Activated CD4-positive, alpha-beta T cell treated with anti-CD3 and anti-CD28 coated beads for 36 hours (primary cell): ENCODE data around the gene PHF19. TPM values are rescaled to one million over a fixed set of nuclear protein-coding genes. Genes with fewer than 3 reads are reported as not detected.

ENCODE experiments used
- ATAC-seq: fragments of 200-7000 bp; cut with Tn5 transposase; one replicate; pipeline ENCODE4 v1.10.0; 2021; ENCODE audit warnings: mild to moderate bottlenecking, moderate library complexity
- CTCF ChIA-PET: fragments of 350-600 bp; sonication (Branson Sonifier 250); formaldehyde crosslinking; loops from one replicate; lab custom pipeline; 2021; ENCODE audit warnings: antibody characterized with exemption; lab: Charles Lee
- POLR2A ChIA-PET: fragments of 350-600 bp; sonication (Branson Sonifier 250); formaldehyde crosslinking; loops from one replicate; lab custom pipeline; 2021; ENCODE audit warnings: antibody characterized with exemption, inconsistent platforms; lab: Charles Lee
- DNase-seq: peaks from one replicate; pipeline ENCODE4 v3.0.0-alpha.2; 2020
- H3K27ac Mint-ChIP-seq: one replicate; pipeline ENCODE4 v1.8.0; 2021; ENCODE audit warnings: mixed read lengths
- H3K27me3 Mint-ChIP-seq: one replicate; pipeline ENCODE4 v1.8.0; 2021; ENCODE audit warnings: mixed read lengths
- H3K36me3 Mint-ChIP-seq: one replicate; pipeline ENCODE4 v1.8.0; 2021; ENCODE audit warnings: low read depth, mixed read lengths
- H3K4me1 Mint-ChIP-seq: one replicate; pipeline ENCODE4 v1.8.0; 2021; ENCODE audit warnings: mixed read lengths
- H3K4me3 Mint-ChIP-seq: one replicate; pipeline ENCODE4 v1.8.0; 2021; ENCODE audit warnings: mild to moderate bottlenecking, moderate library complexity, mixed read lengths
- H3K9me3 Mint-ChIP-seq: one replicate; pipeline ENCODE4 v1.8.0; 2021; ENCODE audit warnings: low read depth, mixed read lengths
- intact Hi-C, 2 experiments: fragments of 100-400 bp; cut with DNase I in 1 of 2; cut with micrococcal nuclease in 1 of 2; formaldehyde crosslinking; loops; one replicate each; pipeline versions ENCODE4 v1.14.2 to v1.15.1; 2022 to 2024; cut with DNase I, micrococcal nuclease
- total RNA-seq, 2 experiments: library from RNA; stranded (reverse); gene quantifications; one replicate each; pipeline ENCODE4 v1.2.3, GENCODE V29; 2021

The PHF19 gene
- total RNA-seq, 2 experiments from 2014 or later: 168 to 169 TPM

DNA sequence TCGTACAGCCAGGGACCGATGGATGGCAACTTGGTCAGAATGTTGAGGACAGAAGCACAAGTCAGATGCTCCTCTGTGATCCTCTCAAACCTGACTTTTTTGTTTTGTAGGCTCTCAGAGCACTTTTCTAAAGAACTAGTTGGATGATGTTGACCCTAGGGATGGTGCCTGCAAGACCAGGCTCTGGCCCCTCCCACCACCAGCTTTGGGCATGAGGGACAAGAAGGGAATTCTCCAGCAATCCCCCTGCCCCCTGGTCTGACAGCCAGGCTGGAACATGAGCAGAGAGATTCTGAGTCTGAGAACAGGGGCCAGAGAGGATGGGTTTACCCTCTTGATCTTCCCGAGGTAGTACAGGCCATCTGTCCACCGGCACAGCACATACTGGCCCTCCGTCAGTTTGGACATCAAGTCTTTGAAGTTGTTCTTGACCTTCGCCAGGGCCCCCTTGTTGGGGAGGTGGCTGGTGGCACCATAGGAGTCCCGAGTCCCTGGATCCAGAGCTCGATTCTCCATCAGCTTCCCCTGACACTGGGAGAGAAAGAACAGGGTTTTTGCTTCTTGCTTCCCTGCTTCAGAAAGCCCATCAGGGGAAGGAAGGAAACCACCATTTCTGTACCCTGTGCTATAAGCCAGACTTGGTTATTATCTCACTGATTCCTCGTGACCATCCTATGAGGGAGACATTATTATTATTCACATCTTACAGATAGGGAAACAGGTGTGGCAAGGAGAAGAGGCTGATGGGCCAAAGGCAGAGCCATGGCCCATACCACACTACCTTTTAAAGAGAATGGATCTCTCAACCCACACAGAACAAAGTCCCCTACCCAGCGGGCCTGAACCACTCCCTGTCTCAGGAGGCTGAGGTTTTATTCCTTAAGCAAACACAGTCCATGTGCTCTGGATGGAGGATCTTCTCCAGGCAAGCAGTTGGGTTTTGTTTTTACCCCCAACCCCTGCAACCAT lies 2.5 kb downstream of the PHF19 start:
- Mint-ChIP-seq H3K27ac (peak overlapping the region; percentile 94), H3K36me3 (peaks cover 73% of the 10 kb centered on the region), H3K4me1 (peaks cover 68% of the 10 kb centered on the region), H3K27me3 (no peaks in the 10 kb centered on the region), H3K9me3 (no peaks in the 10 kb centered on the region), H3K4me3 (peak overlapping the region; percentile 85)
- CTCF ChIA-PET: interaction anchor here (1.0 kb wide), 1 partner anchor 30 kb away, joined by 3 read pairs; no protein-coding TSS in a partner anchor
- intact Hi-C loops: loop anchor here in 1 of 2 experiments (10.0 kb wide), 1 partner anchor 200 kb away; the partner anchor contains the start of gene CNTRL
- POLR2A ChIA-PET: interaction anchor here (0.6 kb wide), 1 partner anchor 23 kb away, joined by 3 read pairs; no protein-coding TSS in a partner anchor
- no peak for ATAC-seq
- no peak for DNase-seq

DNA sequence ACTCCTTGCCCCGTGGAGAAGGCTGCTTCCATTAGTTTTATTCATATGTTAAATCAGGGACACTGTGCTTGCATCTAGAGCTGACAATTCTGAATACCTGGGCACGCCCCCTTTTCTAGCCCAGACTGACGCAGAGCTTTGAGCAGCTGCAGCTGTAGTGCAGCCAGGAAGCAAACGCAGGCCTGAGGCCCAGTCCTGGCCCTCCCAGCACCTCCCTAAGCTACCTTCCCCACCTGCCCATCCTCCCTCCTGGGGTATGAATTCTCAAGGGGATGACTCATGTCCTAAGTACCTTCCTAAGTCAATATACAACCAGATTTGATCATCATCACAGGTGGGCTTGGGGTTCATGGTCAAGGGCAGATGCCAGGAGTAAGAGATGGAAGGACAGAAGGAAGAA lies 3.5 kb downstream of the PHF19 start:
- DNase-seq (no peak), ATAC-seq (no peak)
- H3K36me3 Mint-ChIP-seq: peaks cover 74% of the 10 kb centered on the region

DNA sequence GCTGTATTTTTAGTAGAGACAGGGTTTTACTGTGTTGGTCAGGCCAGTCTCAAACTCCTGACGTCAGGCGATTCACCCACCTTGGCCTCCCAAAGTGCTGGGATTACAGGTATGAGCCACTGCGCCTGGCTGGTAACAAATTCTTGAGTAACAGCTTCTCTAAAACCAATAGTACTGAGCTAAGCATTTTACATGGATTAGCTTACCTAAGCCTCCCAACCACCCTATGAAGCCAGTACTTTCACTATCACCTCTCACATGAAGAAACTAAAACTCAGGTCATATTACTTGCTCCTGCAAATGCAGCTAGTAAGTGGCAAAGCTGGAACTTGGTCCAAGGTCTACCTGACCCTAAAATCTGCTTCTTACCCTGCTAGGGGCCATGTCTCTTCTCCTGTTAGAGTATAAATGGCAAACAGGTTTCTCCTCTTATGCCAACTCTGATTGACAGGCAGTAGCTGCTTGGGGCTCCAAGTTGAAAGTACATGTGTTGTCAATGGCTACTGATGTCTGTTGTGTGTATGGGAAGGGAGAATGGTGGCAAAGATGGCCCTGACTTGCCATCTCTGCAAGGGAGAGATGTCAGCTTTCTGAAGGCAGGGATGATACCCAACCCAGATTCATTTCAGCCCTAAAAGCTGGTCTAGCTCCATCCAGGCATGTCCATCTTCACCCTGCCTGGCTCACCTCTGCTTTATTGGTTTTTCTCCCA lies 4.0 kb downstream of the PHF19 start:
- intact Hi-C loops: loop anchor here in 1 of 2 experiments (10.0 kb wide), 1 partner anchor 202 kb away; the partner anchor contains the start of gene CNTRL

More for the DNA sequence above, 3.5 kb downstream of the PHF19 start:
- intact Hi-C loops: loop anchor here in 1 of 2 experiments (10.0 kb wide), 1 partner anchor 201 kb away; the partner anchor contains the start of gene CNTRL
- no peaks in the 10 kb centered on the region for H3K27me3 Mint-ChIP-seq
- POLR2A ChIA-PET: interaction anchor here (1.1 to 1.4 kb wide), 4 partner anchors 20 to 56 kb away, joined by 3 to 9 read pairs (median 4); no protein-coding TSS in a partner anchor
- peak overlapping the region; percentile 94 for H3K27ac Mint-ChIP-seq
- peaks cover 63% of the 10 kb centered on the region for H3K4me1 Mint-ChIP-seq
- H3K4me3 Mint-ChIP-seq: peak overlapping the region; percentile 16
- no peaks in the 10 kb centered on the region for H3K9me3 Mint-ChIP-seq
- CTCF ChIA-PET: interaction anchor here (1.0 to 1.2 kb wide), 2 partner anchors 60 to 64 kb away, joined by 3 to 4 read pairs; no protein-coding TSS in a partner anchor

DNA sequence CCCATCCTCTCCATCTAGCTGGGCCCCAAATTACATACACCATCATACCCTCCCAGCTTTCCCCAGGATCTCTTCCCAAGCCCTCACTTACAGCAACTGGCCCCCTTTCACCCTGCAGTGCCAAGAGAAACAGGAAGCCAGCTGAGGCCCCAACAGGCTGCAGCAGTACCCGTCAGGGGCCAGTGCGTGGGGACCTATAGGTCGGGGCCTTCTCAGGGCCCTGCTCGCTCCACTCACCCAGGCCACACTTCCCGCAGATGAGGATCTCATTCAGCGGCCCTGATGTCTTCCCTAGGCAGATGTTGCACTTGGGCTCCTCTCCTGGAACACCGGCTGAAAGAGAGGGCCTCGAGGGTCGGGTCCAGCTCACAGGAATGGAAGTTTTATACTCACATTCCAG lies 6.8 kb downstream of the PHF19 start:
- POLR2A ChIA-PET: interaction anchor here (0.7 to 1.3 kb wide), 3 partner anchors 34 to 61 kb away, joined by 3 to 6 read pairs (median 4); no protein-coding TSS in a partner anchor
- no peaks in the 10 kb centered on the region for H3K9me3 Mint-ChIP-seq
- intact Hi-C loops: loop anchor here in 1 of 2 experiments (10.0 kb wide), 1 partner anchor 205 kb away; the partner anchor contains the start of gene CNTRL
- H3K4me3 Mint-ChIP-seq: no peak overlapping the region
- no peak for DNase-seq
- no peak for ATAC-seq
- H3K36me3 Mint-ChIP-seq: peaks cover 74% of the 10 kb centered on the region
- H3K4me1 Mint-ChIP-seq: peaks cover 52% of the 10 kb centered on the region
- peak overlapping the region; percentile 70 for H3K27ac Mint-ChIP-seq
- no peaks in the 10 kb centered on the region for H3K27me3 Mint-ChIP-seq
- CTCF ChIA-PET: interaction anchor here (0.8 to 1.7 kb wide), 9 partner anchors 13 to 67 kb away, joined by 3 to 7 read pairs (median 4); no protein-coding TSS in a partner anchor

More for the DNA sequence above, 4.0 kb downstream of the PHF19 start:
- peaks cover 63% of the 10 kb centered on the region for H3K4me1 Mint-ChIP-seq
- no peak overlapping the region for H3K4me3 Mint-ChIP-seq
- CTCF ChIA-PET: interaction anchor here (0.6 to 1.4 kb wide), 10 partner anchors 17 to 340 kb away, joined by 3 to 5 read pairs (median 3); no protein-coding TSS in a partner anchor
- H3K36me3 Mint-ChIP-seq: peaks cover 74% of the 10 kb centered on the region
- no peak for ATAC-seq
- POLR2A ChIA-PET: interaction anchor here (0.7 to 1.4 kb wide), 10 partner anchors 21 to 80 kb away, joined by 3 to 9 read pairs (median 5); partner anchors contain the start of gene TRAF1
- H3K27ac Mint-ChIP-seq: peak overlapping the region; percentile 94
- no peaks in the 10 kb centered on the region for H3K9me3 Mint-ChIP-seq
- no peaks in the 10 kb centered on the region for H3K27me3 Mint-ChIP-seq
- DNase-seq: no peak

DNA sequence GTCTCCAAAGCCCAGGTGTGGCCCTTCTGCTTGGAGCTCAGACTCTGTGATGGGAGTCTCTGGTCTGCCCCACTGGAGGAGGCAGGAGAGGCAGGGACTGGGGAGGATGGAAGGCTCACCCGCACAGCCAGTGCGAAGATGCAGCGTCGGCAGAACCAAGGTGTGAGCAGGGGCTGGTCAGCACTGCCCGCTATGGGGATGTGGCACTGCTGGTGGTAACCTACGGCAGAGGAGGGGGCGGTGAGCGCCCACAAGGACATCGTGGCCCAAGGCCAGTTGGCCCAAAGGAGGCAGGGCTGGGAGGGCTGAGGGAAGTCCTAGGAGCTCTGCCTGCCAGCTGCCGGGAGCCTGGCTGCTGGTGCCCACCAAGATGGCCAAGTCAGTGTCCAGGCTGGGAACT lies 7.3 kb downstream of the PHF19 start:
- Mint-ChIP-seq H3K4me3 (no peak overlapping the region), H3K27me3 (no peaks in the 10 kb centered on the region), H3K9me3 (no peaks in the 10 kb centered on the region), H3K36me3 (peaks cover 74% of the 10 kb centered on the region), H3K4me1 (peaks cover 49% of the 10 kb centered on the region), H3K27ac (peak overlapping the region; percentile 70)
- no peak for DNase-seq
- intact Hi-C loops: loop anchor here (1.0 to 10.0 kb wide), 6 partner anchors 57 to 333 kb away; partner anchors contain the start of genes CNTRL (in 2 of the 2) and TRAF1 (in 1 of the 2)
- ChIA-PET POLR2A (interaction anchor here (0.7 to 1.3 kb wide), 3 partner anchors 35 to 62 kb away, joined by 3 to 6 read pairs (median 4); no protein-coding TSS in a partner anchor), CTCF (interaction anchor here (0.8 to 1.7 kb wide), 10 partner anchors 14 to 112 kb away, joined by 3 to 8 read pairs (median 4); no protein-coding TSS in a partner anchor)
- ATAC-seq: no peak

DNA sequence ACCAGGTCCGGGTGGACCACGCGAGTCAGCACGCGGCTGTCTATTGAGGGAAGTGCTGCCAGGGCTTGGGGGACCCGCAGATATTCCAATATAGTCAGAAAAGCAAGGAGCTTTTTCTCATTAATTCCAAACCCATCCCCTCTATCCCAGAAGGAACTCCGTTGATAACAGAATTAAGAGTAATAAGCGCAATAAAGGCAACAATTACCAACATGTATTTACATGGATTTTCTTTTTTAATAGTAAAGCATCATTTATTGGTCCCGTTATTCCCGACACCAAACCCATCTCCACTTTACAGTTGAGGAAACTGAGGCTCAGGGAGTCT lies 7.7 kb downstream of the PHF19 start:
- peaks cover 71% of the 10 kb centered on the region for H3K36me3 Mint-ChIP-seq
- H3K4me3 Mint-ChIP-seq: peak overlapping the region; percentile 64
- H3K4me1 Mint-ChIP-seq: peaks cover 45% of the 10 kb centered on the region
- intact Hi-C loops: loop anchor here (1.0 to 2.0 kb wide), 5 partner anchors 57 to 333 kb away; partner anchors contain the start of genes CNTRL (in 1 of the 2) and TRAF1 (in 1 of the 2)
- H3K27ac Mint-ChIP-seq: peak overlapping the region; percentile 70
- ATAC-seq: no peak
- no peak for DNase-seq
- CTCF ChIA-PET: interaction anchor here (0.9 to 1.7 kb wide), 9 partner anchors 14 to 203 kb away, joined by 3 to 8 read pairs (median 4); partner anchors contain the start of gene PSMD5
- POLR2A ChIA-PET: interaction anchor here (0.9 to 1.3 kb wide), 3 partner anchors 22 to 56 kb away, joined by 3 to 6 read pairs (median 4); no protein-coding TSS in a partner anchor
- no peaks in the 10 kb centered on the region for H3K27me3 Mint-ChIP-seq
- no peaks in the 10 kb centered on the region for H3K9me3 Mint-ChIP-seq

DNA sequence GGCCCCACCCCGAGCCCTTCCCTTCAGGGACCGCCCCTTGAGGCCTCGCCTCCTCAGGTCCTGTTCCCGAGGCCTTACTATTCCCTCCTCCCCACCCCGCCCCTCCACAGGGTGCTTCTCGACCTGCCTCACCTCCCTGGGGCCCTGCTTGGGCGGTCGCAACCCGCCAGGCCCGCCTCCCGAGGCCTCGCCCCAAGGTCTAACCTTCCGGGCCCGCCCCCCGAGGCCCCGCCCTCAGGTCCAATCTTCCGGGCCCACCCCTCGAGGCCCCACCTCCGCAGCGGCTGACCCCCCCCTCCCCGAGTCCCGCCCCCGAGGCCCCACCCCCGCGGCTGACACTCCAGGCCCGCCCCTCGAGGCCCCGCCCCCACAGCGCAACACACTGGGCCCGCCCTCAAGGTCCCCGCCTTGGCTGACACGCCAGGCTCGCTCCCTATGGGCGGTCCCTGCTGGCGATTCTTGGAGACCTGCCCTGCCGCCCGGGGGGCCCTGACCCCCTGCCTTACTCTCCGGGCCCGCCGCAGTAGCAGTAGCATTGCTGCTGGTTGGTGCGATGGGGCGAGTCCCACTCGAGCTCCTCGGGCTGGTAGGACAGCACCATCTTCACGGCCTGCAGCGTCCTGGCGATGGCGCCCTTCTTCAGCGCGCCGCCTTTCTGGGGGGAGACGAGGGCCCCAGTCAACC lies 8.2 kb downstream of the PHF19 start:
- Mint-ChIP-seq H3K4me1 (peaks cover 40% of the 10 kb centered on the region), H3K27me3 (no peaks in the 10 kb centered on the region), H3K9me3 (no peaks in the 10 kb centered on the region), H3K27ac (peak overlapping the region; percentile 70), H3K4me3 (peak overlapping the region; percentile 64), H3K36me3 (peaks cover 71% of the 10 kb centered on the region)
- ChIA-PET POLR2A (interaction anchor here (0.9 to 1.3 kb wide), 5 partner anchors 13 to 56 kb away, joined by 3 to 7 read pairs (median 4); no protein-coding TSS in a partner anchor), CTCF (interaction anchor here (0.5 to 1.8 kb wide), 12 partner anchors 9 to 204 kb away, joined by 3 to 8 read pairs (median 4); partner anchors contain the start of genes PHF19 and PSMD5)
- DNase-seq (peak; percentile 99), ATAC-seq (peak; percentile 94)
- intact Hi-C loops: loop anchor here (1.0 to 2.0 kb wide), 10 partner anchors 26 to 501 kb away; partner anchors contain the start of genes CNTRL (in 1 of the 2), FBXW2 (in 1 of the 2), MEGF9 (in 1 of the 2) and STOM (in 1 of the 2)

DNA sequence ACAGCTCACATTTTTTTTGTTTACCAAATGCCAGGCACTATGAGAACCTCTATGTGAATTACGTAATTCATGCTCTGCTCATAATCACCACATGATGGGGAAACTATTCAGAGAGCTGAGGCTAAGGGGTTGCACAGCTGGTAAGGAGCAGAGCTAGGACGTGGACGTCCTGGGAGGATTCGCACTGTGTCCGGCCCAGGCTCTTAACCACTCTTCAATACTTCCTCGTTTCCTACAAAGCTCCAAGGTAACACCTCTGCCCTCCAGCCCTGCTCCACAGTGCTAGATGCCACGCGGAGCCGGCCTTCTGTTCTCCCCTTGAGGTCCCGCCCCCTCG lies 8.7 kb downstream of the PHF19 start:
- H3K27me3 Mint-ChIP-seq: no peaks in the 10 kb centered on the region
- DNase-seq (no peak), ATAC-seq (no peak)
- H3K27ac Mint-ChIP-seq: peak overlapping the region; percentile 4
- H3K36me3 Mint-ChIP-seq: peaks cover 70% of the 10 kb centered on the region
- ChIA-PET CTCF (interaction anchor here (0.5 to 1.8 kb wide), 9 partner anchors 9 to 204 kb away, joined by 3 to 5 read pairs (median 4); partner anchors contain the start of genes PHF19 and PSMD5), POLR2A (interaction anchor here (0.8 to 1.3 kb wide), 5 partner anchors 12 to 63 kb away, joined by 3 to 7 read pairs (median 3); no protein-coding TSS in a partner anchor)
- no peaks in the 10 kb centered on the region for H3K9me3 Mint-ChIP-seq
- peaks cover 34% of the 10 kb centered on the region for H3K4me1 Mint-ChIP-seq
- intact Hi-C loops: loop anchor here (1.0 to 2.0 kb wide), 9 partner anchors 25 to 502 kb away; partner anchors contain the start of genes CNTRL (in 1 of the 2), FBXW2 (in 1 of the 2), MEGF9 (in 1 of the 2) and STOM (in 1 of the 2)
- peak overlapping the region; percentile 51 for H3K4me3 Mint-ChIP-seq

DNA sequence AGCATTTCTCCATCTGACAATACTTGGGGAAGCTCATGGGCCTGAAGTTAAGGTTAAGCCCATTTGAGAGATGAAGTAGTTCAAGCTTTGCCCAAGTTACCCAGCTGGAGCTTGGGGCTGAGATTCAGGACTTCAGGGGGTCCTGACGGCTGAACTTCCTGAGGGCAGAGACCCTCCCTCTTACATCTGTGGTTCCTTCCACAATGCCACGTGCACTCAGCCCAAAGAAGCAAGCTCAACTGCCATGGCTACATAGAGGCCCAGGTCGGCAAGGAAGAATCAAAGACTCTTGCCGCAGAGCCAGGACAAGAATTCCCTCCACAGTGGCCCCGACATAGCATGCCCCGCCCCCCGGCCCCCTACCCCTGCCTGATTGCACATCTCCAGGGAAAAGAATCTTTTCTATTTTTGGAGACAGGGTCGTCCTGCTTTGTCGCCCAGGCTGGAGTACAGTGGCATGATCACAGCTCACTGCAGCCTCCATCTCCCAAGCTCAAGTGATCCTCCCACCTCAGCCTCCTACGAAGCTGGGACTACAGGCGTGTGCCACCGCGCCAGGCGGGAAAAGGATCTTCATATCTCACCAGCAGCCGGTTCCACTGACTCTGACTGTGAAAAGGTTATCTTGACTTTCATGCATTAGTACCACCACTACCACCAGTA lies 9.2 kb downstream of the PHF19 start:
- POLR2A ChIA-PET: interaction anchor here (0.7 to 1.3 kb wide), 7 partner anchors 11 to 64 kb away, joined by 3 to 7 read pairs (median 3); partner anchors contain the start of gene PSMD5
- H3K27ac Mint-ChIP-seq: peak overlapping the region; percentile 4
- no peaks in the 10 kb centered on the region for H3K27me3 Mint-ChIP-seq
- no peak for ATAC-seq
- H3K4me3 Mint-ChIP-seq: peak overlapping the region; percentile 51
- H3K36me3 Mint-ChIP-seq: peaks cover 70% of the 10 kb centered on the region
- peaks cover 30% of the 10 kb centered on the region for H3K4me1 Mint-ChIP-seq
- intact Hi-C loops: loop anchor here (1.0 to 2.0 kb wide), 9 partner anchors 25 to 502 kb away; partner anchors contain the start of genes CNTRL (in 1 of the 2), FBXW2 (in 1 of the 2), MEGF9 (in 1 of the 2) and STOM (in 1 of the 2)
- no peaks in the 10 kb centered on the region for H3K9me3 Mint-ChIP-seq
- DNase-seq: no peak
- CTCF ChIA-PET: interaction anchor here (0.6 to 1.8 kb wide), 8 partner anchors 9 to 113 kb away, joined by 3 to 5 read pairs (median 4); partner anchors contain the start of gene PHF19
